Measurements from ENCODE around the gene FUT9. TPM values are rescaled to one million over a fixed set of nuclear protein-coding genes. Genes with fewer than 3 reads are reported as not detected.

FUT9 gene
- polyA plus RNA-seq, 4 donors: under 0.01 TPM; not detected in 3

DNA sequence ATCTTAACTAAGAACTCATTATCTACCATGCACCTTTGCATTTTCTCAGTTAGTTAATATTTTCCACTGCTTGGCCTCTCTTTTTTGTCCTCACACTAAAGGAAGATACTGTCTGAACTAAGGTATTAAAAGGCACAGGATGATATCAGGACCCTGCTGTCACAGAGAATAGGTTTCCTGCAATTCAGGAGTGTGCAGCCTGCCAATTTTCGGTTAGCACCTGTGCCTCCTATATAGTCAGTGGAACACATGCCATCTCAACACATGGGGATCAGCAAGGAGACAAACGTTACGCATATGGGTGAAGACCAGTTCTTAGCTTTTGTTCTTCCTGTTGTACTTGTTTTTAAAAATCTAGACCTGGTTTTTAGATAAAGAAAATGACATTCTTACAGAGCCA is 71.0 kb downstream of the FUT9 start:
- no peak overlapping the region for H3K4me3 ChIP-seq (ENCODE audit: low read depth in 1 of 3, low read length in 3 of 3)
- 66 to 83% (median 82%) methylated on average over 3 of the region's 3 CpGs for WGBS, 3 donors
- DNase-seq (no peak), FAIRE-seq (no peak)
- no peaks in the 10 kb centered on the region for H3K9me3 ChIP-seq (ENCODE audit: control insufficient read depth in 2 of 2, insufficient read depth in 1 of 2, low read depth in 1 of 2, low read length in 1 of 2)
- H3K36me3 ChIP-seq (ENCODE audit: control insufficient read depth in 3 of 3, insufficient read depth in 2 of 3, low read depth in 1 of 3, low read length in 3 of 3): no peaks in the 10 kb centered on the region
- H3K27me3 ChIP-seq (ENCODE audit: control insufficient read depth in 3 of 3, insufficient read depth in 3 of 3, low read length in 3 of 3): no peaks in the 10 kb centered on the region
- no peak overlapping the region for H3K27ac ChIP-seq (ENCODE audit: low read depth in 1 of 3, low read length in 2 of 3)
- no peaks in the 10 kb centered on the region for H3K4me1 ChIP-seq (ENCODE audit: control insufficient read depth in 3 of 3, insufficient read depth in 2 of 3, low read depth in 1 of 3, low read length in 2 of 3)

DNA sequence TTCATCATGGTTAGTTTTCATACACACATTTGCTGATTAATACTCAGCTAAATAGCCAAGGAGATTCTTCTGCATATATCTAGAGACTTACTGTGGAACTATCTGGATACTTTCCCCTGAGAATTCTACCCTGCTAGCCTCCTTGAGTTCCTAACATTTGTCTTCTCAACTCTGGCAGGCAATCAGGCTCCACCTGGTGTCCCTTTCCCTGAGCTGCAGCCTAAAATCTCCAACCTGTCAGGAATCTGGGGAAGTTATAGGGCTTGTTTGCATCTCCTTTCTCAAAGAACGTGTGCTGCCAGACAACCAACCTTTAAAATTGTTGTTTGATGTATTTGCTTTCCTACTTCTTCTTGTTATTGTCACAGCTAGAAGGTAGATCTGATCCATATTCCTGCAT is 73.4 kb downstream of the FUT9 start:
- no peak for DNase-seq
- Histone ChIP-seq H3K36me3 (ENCODE audit: control insufficient read depth in 3 of 3, insufficient read depth in 2 of 3, low read depth in 1 of 3, low read length in 3 of 3) (no peaks in the 10 kb centered on the region), H3K27ac (ENCODE audit: low read depth in 1 of 3, low read length in 2 of 3) (no peak overlapping the region), H3K9me3 (ENCODE audit: control insufficient read depth in 2 of 2, insufficient read depth in 1 of 2, low read depth in 1 of 2, low read length in 1 of 2) (no peaks in the 10 kb centered on the region), H3K4me3 (ENCODE audit: low read depth in 1 of 3, low read length in 3 of 3) (no peak overlapping the region), H3K4me1 (ENCODE audit: control insufficient read depth in 3 of 3, insufficient read depth in 2 of 3, low read depth in 1 of 3, low read length in 2 of 3) (no peaks in the 10 kb centered on the region), H3K27me3 (ENCODE audit: control insufficient read depth in 3 of 3, insufficient read depth in 3 of 3, low read length in 3 of 3) (no peaks in the 10 kb centered on the region)
- 11 to 29% (median 25%) methylated on average over 1 of the region's 1 CpG for WGBS, 3 donors
- no peak for FAIRE-seq

DNA sequence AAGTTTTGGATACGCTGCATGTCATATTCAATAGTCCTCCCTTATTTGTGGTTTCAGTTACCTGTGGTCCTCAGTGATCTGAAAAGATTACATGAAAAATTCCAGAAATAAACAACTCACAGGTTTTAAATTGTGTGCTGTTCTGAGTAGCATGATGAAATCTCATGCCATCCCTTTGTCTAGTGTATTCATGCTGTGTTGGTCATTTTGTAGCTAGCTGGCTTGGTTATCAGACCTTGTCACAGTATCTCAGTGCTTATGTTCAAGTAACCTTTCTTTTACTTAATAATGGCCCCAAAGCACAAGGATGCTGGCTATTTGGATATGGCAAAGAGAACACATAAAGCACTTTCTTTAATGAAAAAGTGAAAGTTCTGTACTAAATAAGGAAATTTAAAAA is 78.3 kb downstream of the FUT9 start:
- no peak for FAIRE-seq

DNA sequence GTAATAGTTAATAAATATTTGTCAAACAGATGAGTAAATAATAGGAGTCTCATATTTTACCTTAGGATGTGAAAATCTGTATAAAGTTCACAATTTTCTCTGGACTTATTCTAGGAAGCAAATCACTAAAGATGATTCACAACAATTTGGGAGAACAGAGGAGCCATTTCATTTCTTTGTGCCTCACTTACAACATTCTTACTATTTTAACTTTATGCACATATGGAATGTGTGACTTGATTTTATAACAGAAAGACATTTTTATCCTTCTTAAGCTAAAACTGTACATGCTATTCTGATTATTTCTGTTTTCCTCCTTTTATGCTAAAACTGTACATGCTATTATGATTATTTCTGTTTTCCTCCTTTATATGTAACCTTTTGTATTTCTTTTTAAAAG is 83.3 kb downstream of the FUT9 start:
- Histone ChIP-seq H3K36me3 (ENCODE audit: control insufficient read depth in 3 of 3, insufficient read depth in 2 of 3, low read depth in 1 of 3, low read length in 3 of 3) (no peaks in the 10 kb centered on the region), H3K27ac (ENCODE audit: low read depth in 1 of 3, low read length in 2 of 3) (no peak overlapping the region), H3K4me1 (ENCODE audit: control insufficient read depth in 3 of 3, insufficient read depth in 2 of 3, low read depth in 1 of 3, low read length in 2 of 3) (no peaks in the 10 kb centered on the region), H3K4me3 (ENCODE audit: low read depth in 1 of 3, low read length in 3 of 3) (no peak overlapping the region), H3K27me3 (ENCODE audit: control insufficient read depth in 3 of 3, insufficient read depth in 3 of 3, low read length in 3 of 3) (no peaks in the 10 kb centered on the region), H3K9me3 (ENCODE audit: control insufficient read depth in 2 of 2, insufficient read depth in 1 of 2, low read depth in 1 of 2, low read length in 1 of 2) (no peaks in the 10 kb centered on the region)
- no peak for DNase-seq
- no peak for FAIRE-seq

More for the DNA sequence above, 78.3 kb downstream of the FUT9 start:
- H3K4me1 ChIP-seq (ENCODE audit: control insufficient read depth in 3 of 3, insufficient read depth in 2 of 3, low read depth in 1 of 3, low read length in 2 of 3): no peaks in the 10 kb centered on the region
- H3K36me3 ChIP-seq (ENCODE audit: control insufficient read depth in 3 of 3, insufficient read depth in 2 of 3, low read depth in 1 of 3, low read length in 3 of 3): no peaks in the 10 kb centered on the region
- no peaks in the 10 kb centered on the region for H3K27me3 ChIP-seq (ENCODE audit: control insufficient read depth in 3 of 3, insufficient read depth in 3 of 3, low read length in 3 of 3)
- DNase-seq: no peak
- no peaks in the 10 kb centered on the region for H3K9me3 ChIP-seq (ENCODE audit: control insufficient read depth in 2 of 2, insufficient read depth in 1 of 2, low read depth in 1 of 2, low read length in 1 of 2)
- H3K4me3 ChIP-seq (ENCODE audit: low read depth in 1 of 3, low read length in 3 of 3): no peak overlapping the region
- no peak overlapping the region for H3K27ac ChIP-seq (ENCODE audit: low read depth in 1 of 3, low read length in 2 of 3)
- 83 to 97% (median 94%) methylated on average over 1 of the region's 1 CpG for WGBS, 3 donors

DNA sequence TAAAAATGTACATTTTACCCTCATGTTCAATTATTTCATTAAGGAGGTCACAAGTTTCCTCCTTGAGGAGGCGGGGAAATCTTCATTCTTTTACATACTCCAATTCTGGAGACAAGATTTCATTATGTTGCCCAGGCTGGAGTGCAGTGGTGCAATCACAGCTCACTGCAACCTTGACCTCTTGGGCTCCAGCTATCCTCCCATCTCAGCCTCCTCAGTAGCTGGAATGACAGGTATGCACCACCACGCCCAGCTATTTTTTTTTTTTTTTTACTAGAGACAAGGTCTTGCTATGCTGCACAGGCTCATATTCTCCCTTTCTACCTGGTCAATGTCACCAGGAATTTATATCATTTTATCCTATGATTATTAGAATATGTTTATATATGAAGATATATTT is 85.8 kb downstream of the FUT9 start:
- Histone ChIP-seq H3K4me3 (ENCODE audit: low read depth in 1 of 3, low read length in 3 of 3) (no peak overlapping the region), H3K27me3 (ENCODE audit: control insufficient read depth in 3 of 3, insufficient read depth in 3 of 3, low read length in 3 of 3) (no peaks in the 10 kb centered on the region), H3K27ac (ENCODE audit: low read depth in 1 of 3, low read length in 2 of 3) (no peak overlapping the region), H3K4me1 (ENCODE audit: control insufficient read depth in 3 of 3, insufficient read depth in 2 of 3, low read depth in 1 of 3, low read length in 2 of 3) (no peaks in the 10 kb centered on the region), H3K36me3 (ENCODE audit: control insufficient read depth in 3 of 3, insufficient read depth in 2 of 3, low read depth in 1 of 3, low read length in 3 of 3) (no peaks in the 10 kb centered on the region), H3K9me3 (ENCODE audit: control insufficient read depth in 2 of 2, insufficient read depth in 1 of 2, low read depth in 1 of 2, low read length in 1 of 2) (no peaks in the 10 kb centered on the region)
- 77 to 91% (median 86%) methylated on average over 2 of the region's 2 CpGs for WGBS, 3 donors
- FAIRE-seq (no peak), DNase-seq (no peak)

DNA sequence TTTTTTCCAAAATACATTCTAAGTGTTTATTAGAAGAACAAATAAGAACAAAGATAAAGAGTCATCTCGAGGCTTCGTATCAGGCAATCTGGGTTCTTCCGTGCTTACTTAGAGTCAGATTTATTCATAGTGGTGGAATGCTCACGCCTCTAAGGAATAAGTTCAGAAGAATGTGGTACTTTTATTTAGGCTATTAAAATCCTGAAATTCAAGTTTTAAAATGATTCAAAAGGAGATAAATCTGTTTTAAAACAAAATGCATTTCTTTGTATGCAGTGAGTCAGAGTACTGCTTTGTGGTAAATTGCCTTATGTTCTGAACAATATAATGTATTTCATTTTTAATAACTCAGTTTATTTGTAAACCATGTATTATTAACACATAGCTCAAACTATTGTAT is 89.1 kb downstream of the FUT9 start:
- 76 to 85% (median 77%) methylated on average over 4 of the region's 4 CpGs for WGBS, 3 donors
- Histone ChIP-seq H3K36me3 (ENCODE audit: control insufficient read depth in 3 of 3, insufficient read depth in 2 of 3, low read depth in 1 of 3, low read length in 3 of 3) (no peaks in the 10 kb centered on the region), H3K9me3 (ENCODE audit: control insufficient read depth in 2 of 2, insufficient read depth in 1 of 2, low read depth in 1 of 2, low read length in 1 of 2) (no peaks in the 10 kb centered on the region), H3K4me1 (ENCODE audit: control insufficient read depth in 3 of 3, insufficient read depth in 2 of 3, low read depth in 1 of 3, low read length in 2 of 3) (no peaks in the 10 kb centered on the region), H3K4me3 (ENCODE audit: low read depth in 1 of 3, low read length in 3 of 3) (no peak overlapping the region), H3K27me3 (ENCODE audit: control insufficient read depth in 3 of 3, insufficient read depth in 3 of 3, low read length in 3 of 3) (no peaks in the 10 kb centered on the region), H3K27ac (ENCODE audit: low read depth in 1 of 3, low read length in 2 of 3) (no peak overlapping the region)
- no peak for DNase-seq
- FAIRE-seq: no peak

DNA sequence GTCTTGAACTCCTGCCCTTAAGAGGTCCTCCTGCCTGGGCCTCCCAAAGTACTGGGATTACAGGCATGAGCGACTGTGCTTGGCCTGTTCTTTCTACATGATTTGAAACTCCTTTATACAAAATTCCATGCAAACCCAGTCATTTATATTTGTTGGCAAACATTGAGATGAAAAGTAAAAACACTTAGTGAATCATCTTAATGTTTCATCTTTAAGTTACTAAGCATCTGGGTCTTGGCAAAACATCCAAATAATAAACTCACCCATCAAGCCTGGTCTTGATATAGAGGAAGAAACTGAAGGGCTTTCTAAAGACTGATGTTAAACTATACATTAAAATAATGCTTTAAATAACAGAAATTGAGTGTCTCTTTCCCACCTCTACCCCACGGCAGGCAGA is 95.1 kb downstream of the FUT9 start:
- Histone ChIP-seq H3K27me3 (ENCODE audit: control insufficient read depth in 3 of 3, insufficient read depth in 3 of 3, low read length in 3 of 3) (no peaks in the 10 kb centered on the region), H3K36me3 (ENCODE audit: control insufficient read depth in 3 of 3, insufficient read depth in 2 of 3, low read depth in 1 of 3, low read length in 3 of 3) (no peaks in the 10 kb centered on the region), H3K27ac (ENCODE audit: low read depth in 1 of 3, low read length in 2 of 3) (no peak overlapping the region), H3K9me3 (ENCODE audit: control insufficient read depth in 2 of 2, insufficient read depth in 1 of 2, low read depth in 1 of 2, low read length in 1 of 2) (no peaks in the 10 kb centered on the region), H3K4me1 (ENCODE audit: control insufficient read depth in 3 of 3, insufficient read depth in 2 of 3, low read depth in 1 of 3, low read length in 2 of 3) (no peaks in the 10 kb centered on the region), H3K4me3 (ENCODE audit: low read depth in 1 of 3, low read length in 3 of 3) (no peak overlapping the region)
- no peak for FAIRE-seq
- 64 to 85% (median 75%) methylated on average over 2 of the region's 2 CpGs for WGBS, 3 donors
- no peak for DNase-seq

DNA sequence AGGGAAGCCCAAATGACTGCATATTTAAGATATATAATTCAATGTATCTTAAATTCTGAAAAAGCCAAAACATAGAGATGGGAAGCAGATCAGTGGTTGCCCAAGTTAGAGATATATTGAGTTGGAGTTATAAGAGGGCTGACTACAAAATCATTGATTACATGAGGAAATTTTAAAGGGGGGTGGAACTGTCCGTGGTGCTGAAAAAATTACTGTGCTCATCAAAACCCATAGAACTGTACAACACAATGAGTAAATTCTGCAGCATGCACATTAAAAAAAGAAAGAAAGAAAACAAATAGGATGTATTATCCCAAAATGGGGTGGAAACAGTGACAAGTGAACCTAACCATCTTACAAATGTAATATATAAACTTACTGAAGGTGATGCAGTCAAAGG is 100.9 kb downstream of the FUT9 start:
- H3K4me3 ChIP-seq (ENCODE audit: low read depth in 1 of 3, low read length in 3 of 3): no peak overlapping the region
- WGBS, 3 donors: 30 to 48% (median 32%) methylated on average over 1 of the region's 1 CpG
- no peak for FAIRE-seq
- DNase-seq: no peak
- no peaks in the 10 kb centered on the region for H3K36me3 ChIP-seq (ENCODE audit: control insufficient read depth in 3 of 3, insufficient read depth in 2 of 3, low read depth in 1 of 3, low read length in 3 of 3)
- H3K27me3 ChIP-seq (ENCODE audit: control insufficient read depth in 3 of 3, insufficient read depth in 3 of 3, low read length in 3 of 3): no peaks in the 10 kb centered on the region
- no peaks in the 10 kb centered on the region for H3K4me1 ChIP-seq (ENCODE audit: control insufficient read depth in 3 of 3, insufficient read depth in 2 of 3, low read depth in 1 of 3, low read length in 2 of 3)
- no peak overlapping the region for H3K27ac ChIP-seq (ENCODE audit: low read depth in 1 of 3, low read length in 2 of 3)
- no peaks in the 10 kb centered on the region for H3K9me3 ChIP-seq (ENCODE audit: control insufficient read depth in 2 of 2, insufficient read depth in 1 of 2, low read depth in 1 of 2, low read length in 1 of 2)

DNA sequence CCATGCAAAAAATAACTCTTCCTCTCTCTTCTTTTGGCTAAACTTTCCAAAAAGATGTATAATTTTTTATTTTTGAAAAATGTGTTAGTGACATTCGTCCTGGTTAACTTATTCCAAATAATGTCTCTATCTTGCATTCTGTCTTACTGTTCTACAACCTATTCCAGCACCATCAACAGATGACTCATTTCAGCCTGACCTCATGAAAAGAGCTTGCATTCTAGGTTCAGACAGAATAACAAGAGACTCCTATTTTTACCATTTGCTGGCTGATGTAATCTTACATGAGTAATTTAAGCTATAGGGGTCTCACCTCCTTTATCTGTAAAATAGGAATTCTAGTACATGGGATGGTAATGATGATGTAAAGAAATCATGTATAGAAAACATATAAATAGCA is 109.0 kb downstream of the FUT9 start:
- FAIRE-seq (no peak), DNase-seq (no peak)
- Histone ChIP-seq H3K36me3 (ENCODE audit: control insufficient read depth in 3 of 3, insufficient read depth in 2 of 3, low read depth in 1 of 3, low read length in 3 of 3) (no peaks in the 10 kb centered on the region), H3K27me3 (ENCODE audit: control insufficient read depth in 3 of 3, insufficient read depth in 3 of 3, low read length in 3 of 3) (no peaks in the 10 kb centered on the region), H3K27ac (ENCODE audit: low read depth in 1 of 3, low read length in 2 of 3) (no peak overlapping the region), H3K4me1 (ENCODE audit: control insufficient read depth in 3 of 3, insufficient read depth in 2 of 3, low read depth in 1 of 3, low read length in 2 of 3) (no peaks in the 10 kb centered on the region), H3K4me3 (ENCODE audit: low read depth in 1 of 3, low read length in 3 of 3) (no peak overlapping the region), H3K9me3 (ENCODE audit: control insufficient read depth in 2 of 2, insufficient read depth in 1 of 2, low read depth in 1 of 2, low read length in 1 of 2) (no peaks in the 10 kb centered on the region)
- 43 to 54% (median 49%) methylated on average over 1 of the region's 1 CpG for WGBS, 3 donors
